Activated T-cell treated with anti-CD3 and anti-CD28 coated beads, Interleukin-2, amount 50 U/mL, for 4 hours (primary cell): ENCODE measurements around the gene RHOB. TPM values are rescaled to one million over a fixed set of nuclear protein-coding genes. Genes with fewer than 3 reads are reported as not detected.

Experiments used
- ATAC-seq, 2 donors: fragments of 200-7000 bp; cut with Tn5 transposase; one replicate each; pipeline ENCODE4 v1.10.0; 2021
- DNase-seq: peaks from one replicate; pipeline ENCODE4 v3.0.0-alpha.2; 2020
- H3K27me3 Mint-ChIP-seq: one replicate; pipeline ENCODE4 v1.8.0; 2021; ENCODE audit warnings: low read depth, mixed read lengths
- H3K36me3 Mint-ChIP-seq: one replicate; pipeline ENCODE4 v1.8.0; 2022; ENCODE audit warnings: mixed read lengths; ENCODE audit not compliant: insufficient read depth
- H3K4me1 Mint-ChIP-seq: one replicate; pipeline ENCODE4 v1.8.0; 2021; ENCODE audit warnings: low read depth, mixed read lengths
- H3K4me3 Mint-ChIP-seq: one replicate; pipeline ENCODE4 v1.8.0; 2021; ENCODE audit warnings: mild to moderate bottlenecking, moderate library complexity, mixed read lengths
- H3K9me3 Mint-ChIP-seq: one replicate; pipeline ENCODE4 v1.8.0; 2021; ENCODE audit warnings: mixed read lengths
- total RNA-seq, 3 donors: library from RNA; stranded (reverse); gene quantifications; one replicate each; pipeline ENCODE4 v1.2.1, GENCODE V29; 2021

Gene RHOB
- total RNA-seq, 3 donors from 2014 or later, result 14.2 to 14.6 (median 14.2) TPM

- H3K27me3 Mint-ChIP-seq, result no peaks in the 10 kb centered on the region
- H3K4me1 Mint-ChIP-seq, result no peaks in the 10 kb centered on the region
- no peaks in the 10 kb centered on the region for H3K9me3 Mint-ChIP-seq
- H3K36me3 Mint-ChIP-seq, result no peaks in the 10 kb centered on the region
- DNase-seq (no peak), ATAC-seq (no peak)
- no peak overlapping the region for H3K4me3 Mint-ChIP-seq
These were observed 21.1 kb downstream of the RHOB start for GRCh38 chr2:20467789-20468548.

- Mint-ChIP-seq H3K36me3 (no peaks in the 10 kb centered on the region), H3K9me3 (no peaks in the 10 kb centered on the region), H3K4me1 (no peaks in the 10 kb centered on the region), H3K27me3 (no peaks in the 10 kb centered on the region), H3K4me3 (no peak overlapping the region)
- DNase-seq (no peak), ATAC-seq (no peak)
These were observed 22.0 kb downstream of the RHOB start for GRCh38 chr2:20468549-20469500.

GRCh38 chr2:20469595-20469994 lies 22.7 kb downstream of the RHOB start:
- no peaks in the 10 kb centered on the region for H3K36me3 Mint-ChIP-seq
- H3K4me1 Mint-ChIP-seq, result no peaks in the 10 kb centered on the region
- H3K9me3 Mint-ChIP-seq, result no peaks in the 10 kb centered on the region
- H3K27me3 Mint-ChIP-seq, result no peaks in the 10 kb centered on the region
- ATAC-seq (no peak), DNase-seq (no peak)
- H3K4me3 Mint-ChIP-seq, result no peak overlapping the region

GRCh38 chr2:20470211-20470610 lies 23.3 kb downstream of the RHOB start:
- Mint-ChIP-seq H3K4me1 (no peaks in the 10 kb centered on the region), H3K4me3 (no peak overlapping the region), H3K36me3 (no peaks in the 10 kb centered on the region), H3K27me3 (no peaks in the 10 kb centered on the region), H3K9me3 (no peaks in the 10 kb centered on the region)
- ATAC-seq (no peak), DNase-seq (no peak)

GRCh38 chr2:20471148-20471547 lies 24.3 kb downstream of the RHOB start:
- no peaks in the 10 kb centered on the region for H3K27me3 Mint-ChIP-seq
- no peak overlapping the region for H3K4me3 Mint-ChIP-seq
- H3K36me3 Mint-ChIP-seq, result no peaks in the 10 kb centered on the region
- DNase-seq (no peak), ATAC-seq (no peak)
- no peaks in the 10 kb centered on the region for H3K9me3 Mint-ChIP-seq
- no peaks in the 10 kb centered on the region for H3K4me1 Mint-ChIP-seq

- H3K9me3 Mint-ChIP-seq, result no peaks in the 10 kb centered on the region
- no peaks in the 10 kb centered on the region for H3K36me3 Mint-ChIP-seq
- no peaks in the 10 kb centered on the region for H3K4me1 Mint-ChIP-seq
- no peak for DNase-seq
- no peak overlapping the region for H3K4me3 Mint-ChIP-seq
- no peaks in the 10 kb centered on the region for H3K27me3 Mint-ChIP-seq
- ATAC-seq, result no peak
These were observed 25.2 kb downstream of the RHOB start for GRCh38 chr2:20471902-20472559.

GRCh38 chr2:20472569-20472968 lies 25.7 kb downstream of the RHOB start:
- Mint-ChIP-seq H3K9me3 (no peaks in the 10 kb centered on the region), H3K4me3 (no peak overlapping the region), H3K36me3 (no peaks in the 10 kb centered on the region), H3K27me3 (no peaks in the 10 kb centered on the region), H3K4me1 (no peaks in the 10 kb centered on the region)
- ATAC-seq (no peak), DNase-seq (no peak)

- H3K4me3 Mint-ChIP-seq, result no peak overlapping the region
- no peaks in the 10 kb centered on the region for H3K4me1 Mint-ChIP-seq
- no peak for ATAC-seq
- H3K27me3 Mint-ChIP-seq, result no peaks in the 10 kb centered on the region
- H3K9me3 Mint-ChIP-seq, result no peaks in the 10 kb centered on the region
- DNase-seq, result no peak
- H3K36me3 Mint-ChIP-seq, result no peaks in the 10 kb centered on the region
These were observed 26.3 kb downstream of the RHOB start for GRCh38 chr2:20473128-20473527.

- no peaks in the 10 kb centered on the region for H3K4me1 Mint-ChIP-seq
- H3K4me3 Mint-ChIP-seq, result no peak overlapping the region
- no peaks in the 10 kb centered on the region for H3K9me3 Mint-ChIP-seq
- no peak for ATAC-seq
- no peak for DNase-seq
- no peaks in the 10 kb centered on the region for H3K36me3 Mint-ChIP-seq
- no peaks in the 10 kb centered on the region for H3K27me3 Mint-ChIP-seq
These were observed 28.1 kb downstream of the RHOB start for GRCh38 chr2:20474757-20475566.

- no peak overlapping the region for H3K4me3 Mint-ChIP-seq
- no peak for DNase-seq
- H3K9me3 Mint-ChIP-seq, result no peaks in the 10 kb centered on the region
- no peaks in the 10 kb centered on the region for H3K27me3 Mint-ChIP-seq
- no peak for ATAC-seq
- H3K4me1 Mint-ChIP-seq, result no peaks in the 10 kb centered on the region
- H3K36me3 Mint-ChIP-seq, result no peaks in the 10 kb centered on the region
These were observed 28.7 kb downstream of the RHOB start for GRCh38 chr2:20475567-20475952.

GRCh38 chr2:20476481-20476880 lies 29.6 kb downstream of the RHOB start:
- H3K4me3 Mint-ChIP-seq, result no peak overlapping the region
- no peak for ATAC-seq
- H3K27me3 Mint-ChIP-seq, result no peaks in the 10 kb centered on the region
- no peaks in the 10 kb centered on the region for H3K36me3 Mint-ChIP-seq
- DNase-seq, result no peak
- no peaks in the 10 kb centered on the region for H3K9me3 Mint-ChIP-seq
- no peaks in the 10 kb centered on the region for H3K4me1 Mint-ChIP-seq

- H3K4me1 Mint-ChIP-seq, result no peaks in the 10 kb centered on the region
- no peak for ATAC-seq
- no peaks in the 10 kb centered on the region for H3K36me3 Mint-ChIP-seq
- no peak for DNase-seq
- no peaks in the 10 kb centered on the region for H3K9me3 Mint-ChIP-seq
- no peaks in the 10 kb centered on the region for H3K27me3 Mint-ChIP-seq
- H3K4me3 Mint-ChIP-seq, result no peak overlapping the region
These were observed 30.1 kb downstream of the RHOB start for GRCh38 chr2:20476950-20477349.

GRCh38 chr2:20478961-20479360 lies 32.1 kb downstream of the RHOB start:
- DNase-seq (no peak), ATAC-seq (no peak)
- H3K4me3 Mint-ChIP-seq, result no peak overlapping the region
- no peaks in the 10 kb centered on the region for H3K4me1 Mint-ChIP-seq
- no peaks in the 10 kb centered on the region for H3K9me3 Mint-ChIP-seq
- H3K36me3 Mint-ChIP-seq, result no peaks in the 10 kb centered on the region
- no peaks in the 10 kb centered on the region for H3K27me3 Mint-ChIP-seq

GRCh38 chr2:20479835-20480234 lies 33.0 kb downstream of the RHOB start:
- no peaks in the 10 kb centered on the region for H3K36me3 Mint-ChIP-seq
- H3K9me3 Mint-ChIP-seq, result no peaks in the 10 kb centered on the region
- no peak overlapping the region for H3K4me3 Mint-ChIP-seq
- no peaks in the 10 kb centered on the region for H3K4me1 Mint-ChIP-seq
- ATAC-seq (no peak), DNase-seq (no peak)
- no peaks in the 10 kb centered on the region for H3K27me3 Mint-ChIP-seq
